ENCODE data around the gene CPSF7. TPM values are rescaled to one million over a fixed set of nuclear protein-coding genes. Genes with fewer than 3 reads are reported as not detected.

Gene CPSF7
- total and polyA plus RNA-seq, 10 of the 15 experiments (the other 5 are each of a cell fraction or from before 2014, with no cell fraction given) = 14.9 to 93.1 (median 60.9) TPM

DNA sequence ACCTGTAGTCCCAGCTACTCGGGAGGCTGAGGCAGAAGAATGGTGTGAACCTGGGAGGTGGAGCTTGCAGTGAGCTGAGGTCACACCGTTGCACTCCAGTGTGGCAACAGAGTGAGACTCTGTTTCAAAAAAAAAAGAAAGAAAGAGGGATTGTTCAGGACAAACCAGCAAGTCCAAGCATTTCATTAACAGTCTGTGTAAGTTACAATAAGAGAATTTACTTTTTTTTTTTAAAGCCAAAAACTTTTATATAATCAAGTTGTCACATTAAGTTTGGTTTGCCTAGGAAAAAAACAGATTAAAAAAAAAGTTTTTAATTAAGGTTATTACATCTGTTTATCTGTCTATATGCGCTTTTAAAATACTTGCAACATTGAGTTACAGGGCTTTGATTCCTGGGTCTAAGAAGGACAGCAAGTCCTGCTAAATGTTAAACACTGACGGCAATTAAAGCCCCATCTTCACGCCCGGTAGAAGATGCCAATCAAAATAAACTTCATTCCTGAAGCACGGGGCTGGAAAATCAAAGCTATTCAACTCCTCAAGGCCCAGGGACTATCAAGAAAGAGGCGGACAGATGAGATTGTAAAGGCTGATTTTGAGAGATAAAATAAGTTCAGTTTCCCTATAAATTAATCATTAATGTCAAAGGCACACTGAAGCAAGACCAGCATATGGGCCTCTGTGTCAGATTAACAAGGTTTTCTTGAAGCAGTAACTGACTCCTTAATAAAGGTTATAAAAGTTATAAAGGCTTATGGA is 56.9 kb downstream of the CPSF7 start:
- no TSS peak for BruUV-seq (replicated peaks)
- POLR2A ChIA-PET = interaction anchor here (0.5 kb wide), 1 partner anchor 65 kb away, joined by 3 read pairs; no protein-coding TSS in a partner anchor

More for the DNA sequence above, 56.9 kb downstream of the CPSF7 start:
- CTCF ChIA-PET = interaction anchor here (0.6 to 23.9 kb wide), 3 partner anchors 9 to 36 kb away, joined by 3 to 309 read pairs (median 3); no protein-coding TSS in a partner anchor
- Histone ChIP-seq H4K20me1 (ENCODE audit: control insufficient read depth, insufficient read depth) (no peaks in the 10 kb centered on the region), H3K36me3 (ENCODE audit: control insufficient read depth in 2 of 2, insufficient read depth in 2 of 2, low read length in 1 of 2) (peaks cover 9 to 14% of the 10 kb centered on the region in 2 experiments), H3K4me1 (ENCODE audit: control insufficient read depth, insufficient read depth, low read length) (peaks cover 8% of the 10 kb centered on the region), H3K27ac (ENCODE audit: control insufficient read depth, insufficient read depth) (no peak overlapping the region), H2AFZ (ENCODE audit: control insufficient read depth, low read depth, low read length) (no peak overlapping the region), H3K79me2 (ENCODE audit: control insufficient read depth, insufficient read depth, low read length) (no peaks in the 10 kb centered on the region), H3K9me3 (replicated peaks; ENCODE audit: control insufficient read depth, insufficient read depth, low read length) (no peaks in the 10 kb centered on the region), H3K4me2 (ENCODE audit: control insufficient read depth, insufficient read depth) (no peak overlapping the region), H3K4me3 (no peak overlapping the region), H3K9ac (ENCODE audit: control insufficient read depth, insufficient read depth, low read length) (no peak overlapping the region), H3K27me3 (replicated peaks in 1 of 2; ENCODE audit: control insufficient read depth in 2 of 2, insufficient read depth in 2 of 2, low read length in 1 of 2) (no peaks in the 10 kb centered on the region)
- in situ Hi-C loops (cut with MboI) = no loop called here
- SMC1A ChIA-PET (ENCODE audit: uncharacterized antibody, unreplicated experiment) = no interaction called here
- no peak for TF ChIP-seq HCFC1 (IDR thresholded peaks at IDR 0.05; ENCODE audit: low read length)
- no peak for TF ChIP-seq MEF2B (IDR thresholded peaks at IDR 0.05; ENCODE audit: partially characterized antibody, poor library complexity, severe bottlenecking)
- TF ChIP-seq, protein P1, sequence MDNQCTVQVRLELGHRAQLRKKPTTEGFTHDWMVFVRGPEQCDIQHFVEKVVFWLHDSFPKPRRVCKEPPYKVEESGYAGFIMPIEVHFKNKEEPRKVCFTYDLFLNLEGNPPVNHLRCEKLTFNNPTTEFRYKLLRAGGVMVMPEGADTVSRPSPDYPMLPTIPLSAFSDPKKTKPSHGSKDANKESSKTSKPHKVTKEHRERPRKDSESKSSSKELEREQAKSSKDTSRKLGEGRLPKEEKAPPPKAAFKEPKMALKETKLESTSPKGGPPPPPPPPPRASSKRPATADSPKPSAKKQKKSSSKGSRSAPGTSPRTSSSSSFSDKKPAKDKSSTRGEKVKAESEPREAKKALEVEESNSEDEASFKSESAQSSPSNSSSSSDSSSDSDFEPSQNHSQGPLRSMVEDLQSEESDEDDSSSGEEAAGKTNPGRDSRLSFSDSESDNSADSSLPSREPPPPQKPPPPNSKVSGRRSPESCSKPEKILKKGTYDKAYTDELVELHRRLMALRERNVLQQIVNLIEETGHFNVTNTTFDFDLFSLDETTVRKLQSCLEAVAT (IDR thresholded peaks at IDR 0.05) = no peak
- no peak for TF ChIP-seq SREBF2 (IDR thresholded peaks at IDR 0.05; ENCODE audit: low read length)
- no peak for TF ChIP-seq TARDBP (IDR thresholded peaks at IDR 0.05; ENCODE audit: borderline replicate concordance)
- no peak for TF ChIP-seq EED (IDR thresholded peaks at IDR 0.05; ENCODE audit: low read depth)
- TF ChIP-seq TCF12 (IDR thresholded peaks at IDR 0.05; ENCODE audit: low read depth, low read length) = no peak
- TF ChIP-seq YBX1 (IDR thresholded peaks at IDR 0.05) = no peak
- no peak for TF ChIP-seq SPI1 (IDR thresholded peaks at IDR 0.05; ENCODE audit: borderline replicate concordance, insufficient read depth, low read depth, low read length)
- TF ChIP-seq, protein P2, sequence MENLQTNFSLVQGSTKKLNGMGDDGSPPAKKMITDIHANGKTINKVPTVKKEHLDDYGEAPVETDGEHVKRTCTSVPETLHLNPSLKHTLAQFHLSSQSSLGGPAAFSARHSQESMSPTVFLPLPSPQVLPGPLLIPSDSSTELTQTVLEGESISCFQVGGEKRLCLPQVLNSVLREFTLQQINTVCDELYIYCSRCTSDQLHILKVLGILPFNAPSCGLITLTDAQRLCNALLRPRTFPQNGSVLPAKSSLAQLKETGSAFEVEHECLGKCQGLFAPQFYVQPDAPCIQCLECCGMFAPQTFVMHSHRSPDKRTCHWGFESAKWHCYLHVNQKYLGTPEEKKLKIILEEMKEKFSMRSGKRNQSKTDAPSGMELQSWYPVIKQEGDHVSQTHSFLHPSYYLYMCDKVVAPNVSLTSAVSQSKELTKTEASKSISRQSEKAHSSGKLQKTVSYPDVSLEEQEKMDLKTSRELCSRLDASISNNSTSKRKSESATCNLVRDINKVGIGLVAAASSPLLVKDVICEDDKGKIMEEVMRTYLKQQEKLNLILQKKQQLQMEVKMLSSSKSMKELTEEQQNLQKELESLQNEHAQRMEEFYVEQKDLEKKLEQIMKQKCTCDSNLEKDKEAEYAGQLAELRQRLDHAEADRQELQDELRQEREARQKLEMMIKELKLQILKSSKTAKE (IDR thresholded peaks at IDR 0.05; ENCODE audit: low read depth, poor library complexity, severe bottlenecking) = no peak
- intact Hi-C loops (cut with micrococcal nuclease; ENCODE audit: unreplicated experiment) = no loop called here
- no peak for DNase-seq (ENCODE audit: low read depth, low spot score)
- no peak for FAIRE-seq
- no peak for ATAC-seq
- 94% methylated on average over 8 of the region's 8 CpGs for WGBS (ENCODE audit: insufficient coverage, insufficient replicate concordance, low lambda C conversion rate, missing lambda C conversion rate)
- RAD21 ChIA-PET (ENCODE audit: unreplicated experiment) = interaction anchor here (0.9 to 8.0 kb wide), 2 partner anchors 12 to 14 kb away, joined by 3 to 72 read pairs; partner anchors contain the start of genes CYB561A3 and TMEM138
